ENCODE results near the gene AKR1B1. TPM values are rescaled to one million over a fixed set of nuclear protein-coding genes. Genes with fewer than 3 reads are reported as not detected.

AKR1B1 gene
- total RNA-seq, 4 donors from 2014 or later, result 66.0 to 110 (median 104) TPM

DNA sequence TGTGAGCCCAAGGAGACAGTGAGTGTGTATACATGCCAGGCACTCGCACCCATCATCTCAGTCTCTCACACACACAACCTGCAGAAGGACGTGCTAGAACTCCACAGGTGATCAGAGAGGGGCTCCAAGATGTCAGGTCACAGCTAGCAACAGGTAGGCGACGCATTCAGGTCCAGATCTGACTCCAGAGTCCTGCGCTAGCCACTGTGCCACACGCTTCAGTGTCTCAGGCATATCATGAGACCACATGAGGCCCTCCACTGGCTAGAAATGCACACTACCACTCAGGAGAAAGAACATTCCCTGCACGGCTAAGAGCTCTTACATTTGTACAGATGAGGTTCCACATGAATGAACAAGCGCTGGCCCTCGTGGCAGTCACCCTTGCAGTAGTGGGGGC, 11.5 kb downstream of the AKR1B1 start:
- ATAC-seq (ENCODE audit: low FRiP score) (no peak), DNase-seq (ENCODE audit: low spot score) (no peak)
- TF ChIP-seq, protein P1, sequence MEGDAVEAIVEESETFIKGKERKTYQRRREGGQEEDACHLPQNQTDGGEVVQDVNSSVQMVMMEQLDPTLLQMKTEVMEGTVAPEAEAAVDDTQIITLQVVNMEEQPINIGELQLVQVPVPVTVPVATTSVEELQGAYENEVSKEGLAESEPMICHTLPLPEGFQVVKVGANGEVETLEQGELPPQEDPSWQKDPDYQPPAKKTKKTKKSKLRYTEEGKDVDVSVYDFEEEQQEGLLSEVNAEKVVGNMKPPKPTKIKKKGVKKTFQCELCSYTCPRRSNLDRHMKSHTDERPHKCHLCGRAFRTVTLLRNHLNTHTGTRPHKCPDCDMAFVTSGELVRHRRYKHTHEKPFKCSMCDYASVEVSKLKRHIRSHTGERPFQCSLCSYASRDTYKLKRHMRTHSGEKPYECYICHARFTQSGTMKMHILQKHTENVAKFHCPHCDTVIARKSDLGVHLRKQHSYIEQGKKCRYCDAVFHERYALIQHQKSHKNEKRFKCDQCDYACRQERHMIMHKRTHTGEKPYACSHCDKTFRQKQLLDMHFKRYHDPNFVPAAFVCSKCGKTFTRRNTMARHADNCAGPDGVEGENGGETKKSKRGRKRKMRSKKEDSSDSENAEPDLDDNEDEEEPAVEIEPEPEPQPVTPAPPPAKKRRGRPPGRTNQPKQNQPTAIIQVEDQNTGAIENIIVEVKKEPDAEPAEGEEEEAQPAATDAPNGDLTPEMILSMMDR (IDR thresholded peaks at IDR 0.05), result no peak

DNA sequence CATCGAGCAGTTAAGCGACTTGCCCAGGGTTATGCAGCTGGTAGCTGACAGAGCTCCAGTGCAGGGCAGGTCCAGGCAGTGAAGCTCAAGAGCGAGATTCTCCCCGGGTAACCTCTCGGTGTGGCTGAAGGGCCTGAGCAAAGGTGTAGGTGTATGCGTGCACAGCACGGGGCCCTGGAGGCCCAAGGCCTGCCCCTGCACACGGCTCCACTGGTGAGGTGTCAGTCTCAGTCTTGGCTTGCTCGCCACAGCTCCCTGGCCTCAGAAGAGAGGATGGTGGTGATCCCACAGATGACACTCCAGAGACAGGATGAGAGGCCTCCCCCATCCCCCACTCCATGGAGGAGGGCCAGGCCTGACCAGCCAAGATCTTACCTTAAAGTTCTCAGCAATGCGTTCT, 12.0 kb downstream of the AKR1B1 start:
- TF ChIP-seq, protein P1 (IDR thresholded peaks at IDR 0.05), result no peak
- DNase-seq (ENCODE audit: low spot score) (no peak), ATAC-seq (ENCODE audit: low FRiP score) (no peak)

DNA sequence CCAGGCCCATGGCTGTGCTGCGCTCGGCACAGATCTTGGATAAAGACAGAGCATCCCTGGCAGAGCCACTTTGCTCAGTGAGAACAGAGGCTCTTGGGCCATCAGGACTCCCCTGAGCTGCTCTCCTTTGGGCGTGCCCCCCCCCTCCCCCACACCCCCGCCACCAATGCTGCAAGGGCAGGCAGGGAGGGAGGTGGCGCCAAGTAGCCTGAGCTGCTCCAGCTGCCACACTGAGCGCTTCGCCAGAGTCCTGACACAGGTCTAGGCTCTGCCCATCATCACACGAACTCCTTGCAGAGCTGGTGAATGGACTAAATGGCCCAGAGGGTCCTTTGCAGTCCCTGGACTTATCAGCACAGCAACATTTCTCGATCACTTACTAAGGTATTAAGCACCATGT, 12.5 kb downstream of the AKR1B1 start:
- no peak for DNase-seq (ENCODE audit: low spot score)
- ATAC-seq (ENCODE audit: low FRiP score), result no peak

DNA sequence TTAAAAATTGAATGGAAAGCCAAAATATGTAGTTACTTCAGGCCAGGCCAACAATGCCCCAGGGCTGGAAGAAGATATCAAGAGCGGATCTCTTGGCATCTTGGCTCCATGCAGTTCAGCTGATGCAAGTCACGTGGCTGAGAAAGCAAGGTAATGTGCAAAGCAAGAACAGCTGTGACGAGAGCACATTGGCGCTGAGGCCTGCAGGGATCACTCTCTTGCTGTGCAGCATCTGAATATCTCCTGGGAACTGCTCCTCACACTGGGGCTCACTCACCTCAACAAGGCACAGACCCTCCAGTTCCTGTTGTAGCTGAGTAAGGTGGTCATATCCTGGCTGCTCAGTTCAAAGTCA, 14.0 kb downstream of the AKR1B1 start:
- no peak for DNase-seq (ENCODE audit: low spot score)
- ATAC-seq (ENCODE audit: low FRiP score), result no peak
- TF ChIP-seq, protein P1 (IDR thresholded peaks at IDR 0.05), result no peak

More for the DNA sequence above, 12.5 kb downstream of the AKR1B1 start:
- TF ChIP-seq, protein P1 (IDR thresholded peaks at IDR 0.05), result no peak

GRCh38 chr7:134444198-134444960, 14.5 kb downstream of the AKR1B1 start:
- DNase-seq (ENCODE audit: low spot score) (no peak), ATAC-seq (ENCODE audit: low FRiP score) (no peak)
- TF ChIP-seq, protein P1 (IDR thresholded peaks at IDR 0.05), result no peak

- DNase-seq (ENCODE audit: low spot score), result no peak
- no peak for ATAC-seq (ENCODE audit: low FRiP score)
- TF ChIP-seq, protein P1 (IDR thresholded peaks at IDR 0.05), result no peak
Observed at GRCh38 chr7:134443396-134444070, 15.4 kb downstream of the AKR1B1 start.
